ENCODE data around the gene MPG. TPM values are rescaled to one million over a fixed set of nuclear protein-coding genes. Genes with fewer than 3 reads are reported as not detected.
A peak's percentile ranks its signal among the peaks of the same experiment; 100 is the strongest.

The MPG gene
- total and polyA plus RNA-seq, 2 donors (not counting 1 experiment from before 2014, with no cell fraction given) = 59.6 to 66.4 TPM

GRCh38 chr16:33877-34647, 44.0 kb upstream of the MPG start:
- Histone ChIP-seq H3K9me3 (ENCODE audit: control extremely low read depth in 1 of 3, control insufficient read depth in 2 of 3, insufficient read depth in 1 of 3, low read length in 2 of 3) (no peaks in the 10 kb centered on the region), H2AFZ (ENCODE audit: insufficient read depth, low read depth, low read length, poor library complexity, severe bottlenecking) (peak overlapping the region; percentile 42), H3K27me3 (replicated peaks in 1 of 4; ENCODE audit: control extremely low read depth in 1 of 4, control insufficient read depth in 3 of 4, insufficient read depth in 4 of 4, low read length in 3 of 4) (no peaks in the 10 kb centered on the region), H4K20me1 (ENCODE audit: control insufficient read depth, insufficient read depth, low read length, poor library complexity, severe bottlenecking) (no peaks in the 10 kb centered on the region), H3K4me3 (ENCODE audit: control extremely low read depth in 1 of 5, extremely low read depth in 1 of 5, insufficient read depth in 1 of 5, low read depth in 2 of 5, low read length in 4 of 5) (peak overlapping the region; percentile 54 to 74 (median 70)), H3K9ac (ENCODE audit: low read length) (peak overlapping the region; percentile 73), H3K79me2 (ENCODE audit: control insufficient read depth, insufficient read depth, low read length) (peaks cover 46% of the 10 kb centered on the region), H3K4me2 (replicated peaks; ENCODE audit: low read depth, low read length, poor library complexity, severe bottlenecking) (peak overlapping the region; percentile 89), H3K27ac (ENCODE audit: low read length in 2 of 2) (peak overlapping the region; percentile 91 to 99), H3K36me3 (replicated peaks in 1 of 2; ENCODE audit: control extremely low read depth in 1 of 2, control insufficient read depth in 1 of 2, extremely low read depth in 1 of 2, insufficient read depth in 2 of 2, low read length in 1 of 2) (no peaks in the 10 kb centered on the region), H3K4me1 (ENCODE audit: control insufficient read depth in 2 of 2, insufficient read depth in 2 of 2, low read length in 2 of 2) (peaks cover 55 to 62% of the 10 kb centered on the region in 2 donors)
- Mint-ChIP-seq H3K27ac (peak overlapping the region; percentile 94), H3K4me3 (peak overlapping the region; percentile 92), H3K4me1 (peaks cover 65% of the 10 kb centered on the region), H3K9me3 (ENCODE audit: insufficient read depth) (no peaks in the 10 kb centered on the region), H3K27me3 (no peaks in the 10 kb centered on the region)
- WGBS (ENCODE audit: insufficient coverage) = 71% methylated on average over 18 of the region's 21 CpGs
- CTCF ChIA-PET = interaction anchor here (1.4 to 1.9 kb wide), 3 partner anchors 19 to 73 kb away, joined by 5 to 8 read pairs (median 6); partner anchors contain the start of genes POLR3K and SNRNP25
- no peak for TF ChIP-seq EZH2 (IDR thresholded peaks at IDR 0.05; ENCODE audit: borderline replicate concordance, insufficient read depth, low read depth, low read length, poor library complexity, severe bottlenecking)
- TF ChIP-seq, protein P1, sequence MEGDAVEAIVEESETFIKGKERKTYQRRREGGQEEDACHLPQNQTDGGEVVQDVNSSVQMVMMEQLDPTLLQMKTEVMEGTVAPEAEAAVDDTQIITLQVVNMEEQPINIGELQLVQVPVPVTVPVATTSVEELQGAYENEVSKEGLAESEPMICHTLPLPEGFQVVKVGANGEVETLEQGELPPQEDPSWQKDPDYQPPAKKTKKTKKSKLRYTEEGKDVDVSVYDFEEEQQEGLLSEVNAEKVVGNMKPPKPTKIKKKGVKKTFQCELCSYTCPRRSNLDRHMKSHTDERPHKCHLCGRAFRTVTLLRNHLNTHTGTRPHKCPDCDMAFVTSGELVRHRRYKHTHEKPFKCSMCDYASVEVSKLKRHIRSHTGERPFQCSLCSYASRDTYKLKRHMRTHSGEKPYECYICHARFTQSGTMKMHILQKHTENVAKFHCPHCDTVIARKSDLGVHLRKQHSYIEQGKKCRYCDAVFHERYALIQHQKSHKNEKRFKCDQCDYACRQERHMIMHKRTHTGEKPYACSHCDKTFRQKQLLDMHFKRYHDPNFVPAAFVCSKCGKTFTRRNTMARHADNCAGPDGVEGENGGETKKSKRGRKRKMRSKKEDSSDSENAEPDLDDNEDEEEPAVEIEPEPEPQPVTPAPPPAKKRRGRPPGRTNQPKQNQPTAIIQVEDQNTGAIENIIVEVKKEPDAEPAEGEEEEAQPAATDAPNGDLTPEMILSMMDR (IDR thresholded peaks at IDR 0.05) = no peak
- DNase-seq (peak; percentile 31), ATAC-seq (ENCODE audit: low read depth) (no peak)
- intact Hi-C loops (cut with micrococcal nuclease) = no loop called here
- POLR2A ChIA-PET = interaction anchor here (1.6 kb wide), 1 partner anchor 20 kb away, joined by 5 read pairs; the partner anchor contains the start of genes POLR3K and SNRNP25

GRCh38 chr16:34648-34987, 43.4 kb upstream of the MPG start:
- peak overlapping the region; percentile 54 to 74 (median 70) for H3K4me3 ChIP-seq (ENCODE audit: control extremely low read depth in 1 of 5, extremely low read depth in 1 of 5, insufficient read depth in 1 of 5, low read depth in 2 of 5, low read length in 4 of 5)
- H3K4me2 ChIP-seq (replicated peaks; ENCODE audit: low read depth, low read length, poor library complexity, severe bottlenecking) = peak overlapping the region; percentile 89
- no peaks in the 10 kb centered on the region for H3K27me3 Mint-ChIP-seq
- peaks cover 61 to 68% of the 10 kb centered on the region in 2 donors for H3K4me1 ChIP-seq (ENCODE audit: control insufficient read depth in 2 of 2, insufficient read depth in 2 of 2, low read length in 2 of 2)
- H3K4me3 Mint-ChIP-seq = peak overlapping the region; percentile 92
- H3K4me1 Mint-ChIP-seq = peaks cover 70% of the 10 kb centered on the region
- peak overlapping the region; percentile 94 for H3K27ac Mint-ChIP-seq
- no peaks in the 10 kb centered on the region for H3K36me3 ChIP-seq (replicated peaks in 1 of 2; ENCODE audit: control extremely low read depth in 1 of 2, control insufficient read depth in 1 of 2, extremely low read depth in 1 of 2, insufficient read depth in 2 of 2, low read length in 1 of 2)
- H4K20me1 ChIP-seq (ENCODE audit: control insufficient read depth, insufficient read depth, low read length, poor library complexity, severe bottlenecking) = no peaks in the 10 kb centered on the region
- WGBS (ENCODE audit: insufficient coverage) = 13% methylated on average over 6 of the region's 6 CpGs
- DNase-seq = no peak
- H3K9me3 Mint-ChIP-seq (ENCODE audit: insufficient read depth) = no peaks in the 10 kb centered on the region
- ChIA-PET CTCF (interaction anchor here (1.4 to 1.9 kb wide), 3 partner anchors 19 to 72 kb away, joined by 5 to 8 read pairs (median 6); partner anchors contain the start of genes POLR3K and SNRNP25), POLR2A (interaction anchor here (0.7 to 1.6 kb wide), 2 partner anchors 15 to 19 kb away, joined by 3 to 5 read pairs; partner anchors contain the start of genes POLR3K and SNRNP25)
- H3K27me3 ChIP-seq (replicated peaks in 1 of 4; ENCODE audit: control extremely low read depth in 1 of 4, control insufficient read depth in 3 of 4, insufficient read depth in 4 of 4, low read length in 3 of 4) = no peaks in the 10 kb centered on the region
- H3K79me2 ChIP-seq (ENCODE audit: control insufficient read depth, insufficient read depth, low read length) = peaks cover 46% of the 10 kb centered on the region
- peak overlapping the region; percentile 73 for H3K9ac ChIP-seq (ENCODE audit: low read length)
- H3K9me3 ChIP-seq (ENCODE audit: control extremely low read depth in 1 of 3, control insufficient read depth in 2 of 3, insufficient read depth in 1 of 3, low read length in 2 of 3) = no peaks in the 10 kb centered on the region
- ATAC-seq (ENCODE audit: low read depth) = peak; percentile 5
- intact Hi-C loops (cut with micrococcal nuclease) = no loop called here
- TF ChIP-seq EZH2 (IDR thresholded peaks at IDR 0.05; ENCODE audit: borderline replicate concordance, insufficient read depth, low read depth, low read length, poor library complexity, severe bottlenecking) = no peak
- TF ChIP-seq, protein P1 (IDR thresholded peaks at IDR 0.05) = no peak
- peak overlapping the region; percentile 42 for H2AFZ ChIP-seq (ENCODE audit: insufficient read depth, low read depth, low read length, poor library complexity, severe bottlenecking)
- H3K27ac ChIP-seq (ENCODE audit: low read length in 2 of 2) = peak overlapping the region; percentile 91 to 99
